HepG2 (cell line): Measurements from ENCODE around the gene ARHGEF11. TPM values are rescaled to one million over a fixed set of nuclear protein-coding genes. Genes with fewer than 3 reads are reported as not detected.

ENCODE experiments used
- ATAC-seq: fragments of 200-7000 bp; cut with Tn5 transposase; 3 replicates; pipeline ENCODE4 v1.9.1; 2020; ENCODE audit warnings: mild to moderate bottlenecking, moderate library complexity
- BruUV-seq: library from RNA; stranded (reverse); fragments of 400-500 nt; replicated peaks from 2 replicates; lab custom pipeline; 2021; lab: Mats Ljungman, UMichigan
- CTCF ChIA-PET: fragments of 300-600 bp; formaldehyde crosslinking; extraction: SDS; loops from one replicate; lab custom pipeline; 2021; ENCODE audit warnings: low total read pairs, inconsistent platforms, low intra/inter-chr PET ratio; lab: Yijun Ruan, JAX
- POLR2A ChIA-PET: fragments of 350-600 bp; sonication (Branson Sonifier 250); formaldehyde crosslinking; loops from one replicate; lab custom pipeline; 2020; ENCODE audit warnings: antibody characterized with exemption, inconsistent platforms; lab: Yijun Ruan, JAX
- DNase-seq: peaks from one replicate; pipeline ENCODE4 v3.0.0-alpha.2; 2015; ENCODE audit warnings: low spot score
- FAIRE-seq: peaks from 3 replicates; lab custom pipeline; 2011; peaks lifted over from hg19 to GRCh38; lab: Jason Lieb, UNC
- H2AFZ ChIP-seq: one replicate; pipeline ENCODE4 v1.6.1; 2011; ENCODE audit warnings: low read length, inconsistent platforms
- H3K27ac ChIP-seq: fragments of 300-600 bp; 3 replicates; pipeline ENCODE4 v1.8.0; 2011; ENCODE audit warnings: mixed run types, mild to moderate bottlenecking, mixed read lengths, low read length, inconsistent platforms; ENCODE audit not compliant: insufficient read depth; ENCODE audit errors: extremely low read length
- H3K27me3 ChIP-seq, 2 experiments: fragments of 200-600 bp in 1 of 2; 2 replicates in 1 of 2; 3 replicates in 1 of 2; pipeline versions ENCODE4 v1.6.0 to v1.8.0; 2011; ENCODE audit warnings: low read length in 2 of 2, mild to moderate bottlenecking in 2 of 2, moderate library complexity in 2 of 2, inconsistent platforms in 1 of 2; ENCODE audit not compliant: insufficient read depth in 2 of 2, control insufficient read depth in 1 of 2
- H3K36me3 ChIP-seq, 2 experiments: fragments of 200-600 bp in 1 of 2; replicated peaks in 1 of 2; 2 replicates in 1 of 2; 3 replicates in 1 of 2; pipeline versions ENCODE4 v1.5.1 to v1.8.0; 2011; ENCODE audit warnings: low read length in 2 of 2, inconsistent platforms in 1 of 2; ENCODE audit not compliant: insufficient read depth in 2 of 2, control insufficient read depth in 1 of 2
- H3K4me1 ChIP-seq: 2 replicates; pipeline ENCODE4 v1.5.1; 2012; ENCODE audit warnings: low read length, inconsistent platforms; ENCODE audit not compliant: insufficient read depth
- H3K4me2 ChIP-seq: 2 replicates; pipeline ENCODE4 v1.6.0; 2011; ENCODE audit warnings: low read depth, low read length, inconsistent platforms
- H3K4me3 ChIP-seq, 3 experiments: fragments of 200-600 bp in 1 of 3; sonication (generic), shearing (Covaris generic) in 1 of 3; replicated peaks in 1 of 3; 2 replicates each; pipeline ENCODE4 v1.5.1; 2011 to 2016; ENCODE audit warnings: low read length in 3 of 3, inconsistent platforms in 2 of 3, low read depth in 2 of 3, mild to moderate bottlenecking in 2 of 3, control low read depth in 1 of 3, mixed read lengths in 1 of 3; ENCODE audit not compliant: insufficient read depth in 1 of 3
- H3K79me2 ChIP-seq: one replicate; pipeline ENCODE4 v1.6.1; 2011; ENCODE audit warnings: low read length, inconsistent platforms; ENCODE audit not compliant: insufficient read depth
- H3K9ac ChIP-seq: 2 replicates; pipeline ENCODE4 v1.6.0; 2011; ENCODE audit warnings: mild to moderate bottlenecking, low read depth, low read length, inconsistent platforms; ENCODE audit not compliant: insufficient read depth
- H3K9me3 ChIP-seq: 2 replicates; pipeline ENCODE4 v1.5.1; 2012; ENCODE audit warnings: mild to moderate bottlenecking, low read length
- H4K20me1 ChIP-seq: 2 replicates; pipeline ENCODE4 v1.6.0; 2011; ENCODE audit warnings: inconsistent platforms, mild to moderate bottlenecking, low read length, moderate library complexity; ENCODE audit not compliant: insufficient read depth
- CCDC6 ChIP-seq: sonication (generic); formaldehyde crosslinking; IDR thresholded peaks from 2 replicates; pipeline ENCODE4 v1.8.1; 2022; ENCODE audit warnings: mild to moderate bottlenecking, missing genetic modification reagents, moderate library complexity
- CSRNP1 ChIP-seq: sonication (generic); formaldehyde crosslinking; IDR thresholded peaks from 2 replicates; pipeline ENCODE4 v1.8.1; 2023; ENCODE audit warnings: mild to moderate bottlenecking, missing genetic modification reagents
- MZF1 ChIP-seq: sonication (generic); formaldehyde crosslinking; IDR thresholded peaks from 2 replicates; pipeline ENCODE4 v1.8.1; 2023; ENCODE audit warnings: mild to moderate bottlenecking, missing genetic modification reagents, borderline replicate concordance
- NR2F1 ChIP-seq, 2 experiments: fragments of 450-650 bp in 1 of 2; formaldehyde crosslinking in 1 of 2; IDR thresholded peaks; 2 replicates each; pipeline versions ENCODE4 v1.5.0 to v1.6.1; 2016 to 2020; ENCODE audit warnings: mild to moderate bottlenecking in 1 of 2, missing compliant biosample characterization in 1 of 2, missing genetic modification reagents in 1 of 2, moderate library complexity in 1 of 2
- PHB2 ChIP-seq: fragments of 450-650 bp; IDR thresholded peaks from 2 replicates; pipeline ENCODE4 v1.6.1; 2018; ENCODE audit not compliant: partially characterized antibody
- PPARG ChIP-seq: conservative IDR thresholded peaks from 2 replicates; pipeline ENCODE4 v1.6.1; 2016; ENCODE audit warnings: missing biosample characterization, missing genetic modification reagents
- PRDM10 ChIP-seq: sonication (generic); formaldehyde crosslinking; IDR thresholded peaks from 2 replicates; pipeline ENCODE4 v1.4.0; 2020; ENCODE audit warnings: low read depth, missing genetic modification reagents
- RELA ChIP-seq: sonication (generic); formaldehyde crosslinking; IDR thresholded peaks from 2 replicates; pipeline ENCODE4 v1.4.0; 2020; ENCODE audit warnings: missing genetic modification reagents
- REPIN1 ChIP-seq: sonication (generic); formaldehyde crosslinking; IDR thresholded peaks from 2 replicates; pipeline ENCODE4 v1.8.0; 2022; ENCODE audit warnings: missing genetic modification reagents, low read depth, mild to moderate bottlenecking, borderline replicate concordance
- RFXAP ChIP-seq: sonication (generic); formaldehyde crosslinking; IDR thresholded peaks from 2 replicates; pipeline ENCODE4 v1.4.0; 2020; ENCODE audit warnings: missing genetic modification reagents, borderline replicate concordance
- SMAD9 ChIP-seq: sonication (generic); formaldehyde crosslinking; IDR thresholded peaks from 2 replicates; pipeline ENCODE4 v1.5.1; 2020; ENCODE audit warnings: mild to moderate bottlenecking, missing genetic modification reagents
- TOPORS ChIP-seq: sonication (generic); formaldehyde crosslinking; IDR thresholded peaks from 2 replicates; pipeline ENCODE4 v1.8.0; 2023; ENCODE audit warnings: mild to moderate bottlenecking, missing genetic modification reagents
- ZBTB42 ChIP-seq: sonication (generic); formaldehyde crosslinking; IDR thresholded peaks from 2 replicates; pipeline ENCODE4 v1.5.0; 2020; ENCODE audit warnings: mild to moderate bottlenecking, missing genetic modification reagents
- ZFP36L2 ChIP-seq: sonication (generic); formaldehyde crosslinking; IDR thresholded peaks from 2 replicates; pipeline ENCODE4 v1.4.0; 2020; ENCODE audit warnings: missing genetic modification reagents
- ZNF138 ChIP-seq: sonication (generic); formaldehyde crosslinking; IDR thresholded peaks from 2 replicates; pipeline ENCODE4 v1.5.0; 2020; ENCODE audit warnings: mild to moderate bottlenecking, low read depth, missing genetic modification reagents
- ZNF207 ChIP-seq: fragments of 450-650 bp; IDR thresholded peaks from 2 replicates; pipeline ENCODE4 v1.6.1; 2016; ENCODE audit warnings: antibody characterized with exemption, borderline replicate concordance
- ZNF30 ChIP-seq: sonication (generic); formaldehyde crosslinking; IDR thresholded peaks from 2 replicates; pipeline ENCODE4 v1.5.0; 2020; ENCODE audit warnings: mild to moderate bottlenecking, missing genetic modification reagents
- ZNF484 ChIP-seq: sonication (generic); formaldehyde crosslinking; IDR thresholded peaks from 2 replicates; pipeline ENCODE4 v1.5.1; 2020; ENCODE audit warnings: mild to moderate bottlenecking, low read depth, missing genetic modification reagents, borderline replicate concordance
- ZNF577 ChIP-seq: sonication (generic); formaldehyde crosslinking; IDR thresholded peaks from 2 replicates; pipeline ENCODE4 v1.4.0; 2020; ENCODE audit warnings: mild to moderate bottlenecking, low read depth, missing genetic modification reagents, borderline replicate concordance
- WGBS: methylation state at CpG from one replicate; pipeline ENCODE4 v1.1.6; 2017; ENCODE audit warnings: low lambda C conversion rate; 5-methylcytosine and 5-hydroxymethylcytosine counted together
- in situ Hi-C: cut with HindIII; loops from 2 replicates; pipeline ENCODE4 v1.10.0; 2017; ENCODE audit warnings: low pct_unique_long_range_greater_than_20kb; ENCODE audit not compliant: extremely low pct_ligation_motif_present
- intact Hi-C: fragments of 100-400 bp; cut with micrococcal nuclease; formaldehyde crosslinking; loops from one replicate; pipeline ENCODE4 v1.10.0; 2022; ENCODE audit not compliant: unreplicated experiment
- polyA plus RNA-seq, 8 experiments: library from polyadenylated mRNA; depleted of rRNA in 3 of 8; stranded (reverse) in 7 of 8; unstranded in 1 of 8; fragments of >200 nt; fragmentation: Illumina TruSeq in 4 of 8; extraction: Trizol in 4 of 8; gene quantifications; 2 replicates each; pipeline versions ENCODE4 v1.2.1 to v1.2.3, GENCODE V29; 2011 to 2016; ENCODE audit warnings: low read depth in 4 of 8, missing spikeins in 1 of 8, mixed read lengths in 1 of 8; ENCODE audit not compliant: insufficient read depth in 1 of 8
- total RNA-seq, 5 experiments: library from RNA; depleted of rRNA; stranded (reverse); fragments of >200 nt; fragmentation: Illumina TruSeq; extraction: Trizol; gene quantifications; 2 replicates each; pipeline ENCODE4 v1.2.3, GENCODE V29; 2016; ENCODE audit warnings: low read depth in 1 of 5

Gene ARHGEF11
- total and polyA plus RNA-seq, 2 of the 13 experiments (the other 11 are each of a cell fraction or from before 2014, with no cell fraction given), result 16.5 to 21.2 TPM

- intact Hi-C loops, result no loop called here
- H3K4me1 ChIP-seq, result no peaks in the 10 kb centered on the region
- no peaks in the 10 kb centered on the region for H3K9me3 ChIP-seq
- no peak for TF ChIP-seq ZNF207
- no peak for TF ChIP-seq PHB2
- no peak for TF ChIP-seq ZNF138
- no peak for TF ChIP-seq NR2F1 (CRISPR knock-in tag; IDR thresholded peaks at IDR 0.05)
- no peak for TF ChIP-seq REPIN1 (CRISPR knock-in tag)
- no peak for TF ChIP-seq PPARG (CRISPR knock-in tag)
- TF ChIP-seq ZNF30 (CRISPR knock-in tag), result no peak
- TF ChIP-seq TOPORS (CRISPR knock-in tag), result no peak
- TF ChIP-seq RFXAP (CRISPR knock-in tag), result no peak
- TF ChIP-seq RELA (CRISPR knock-in tag), result no peak
- no peak for TF ChIP-seq CCDC6 (CRISPR knock-in tag)
- TF ChIP-seq ZNF577 (CRISPR knock-in tag), result no peak
- TF ChIP-seq ZNF484 (CRISPR knock-in tag), result no peak
- TF ChIP-seq SMAD9 (CRISPR knock-in tag), result no peak
- no peak for TF ChIP-seq MZF1 (CRISPR knock-in tag)
- no peak for TF ChIP-seq ZBTB42
- TF ChIP-seq ZFP36L2 (CRISPR knock-in tag), result no peak
- TF ChIP-seq PRDM10 (CRISPR knock-in tag), result no peak
- TF ChIP-seq CSRNP1 (CRISPR knock-in tag), result no peak
- no peaks in the 10 kb centered on the region for H3K27me3 ChIP-seq
- ChIA-PET CTCF (no interaction called here), POLR2A (no interaction called here)
- no peak overlapping the region for H3K4me3 ChIP-seq
- WGBS, result 75% methylated on average over 4 of the region's 4 CpGs
- ATAC-seq, result peak; percentile 75
- H4K20me1 ChIP-seq, result no peaks in the 10 kb centered on the region
- no peak overlapping the region for H3K4me2 ChIP-seq
- peaks cover 24 to 77% of the 10 kb centered on the region in 2 experiments for H3K36me3 ChIP-seq
- no peaks in the 10 kb centered on the region for H3K79me2 ChIP-seq
- H3K9ac ChIP-seq, result no peak overlapping the region
- DNase-seq, result no peak
- no peak overlapping the region for H2AFZ ChIP-seq
- H3K27ac ChIP-seq, result no peak overlapping the region
- BruUV-seq, result no TSS peak
- in situ Hi-C loops, result no loop called here
- no peak for FAIRE-seq
Observed at GRCh38 chr1:156948708-156949107, 96.8 kb downstream of the ARHGEF11 start.
